HepG2 (cell line): ENCODE measurements around the gene UNC93A. TPM values are rescaled to one million over a fixed set of nuclear protein-coding genes. Genes with fewer than 3 reads are reported as not detected.

ENCODE experiments used
- CENPX ChIP-seq: sonication (generic); formaldehyde crosslinking; IDR thresholded peaks from 2 replicates; pipeline ENCODE4 v1.9.0; 2021; ENCODE audit warnings: mild to moderate bottlenecking, missing genetic modification reagents, moderate library complexity
- DNMT3B ChIP-seq: conservative IDR thresholded peaks from 2 replicates; pipeline ENCODE4 v1.6.1; 2016; ENCODE audit warnings: missing biosample characterization, control low read depth
- HCFC1 ChIP-seq: fragments of 150-350 bp; IDR thresholded peaks from 2 replicates; pipeline ENCODE4 v1.6.1; 2014; ENCODE audit warnings: low read depth, low read length
- HMGA1 ChIP-seq: sonication (generic); formaldehyde crosslinking; conservative IDR thresholded peaks from 2 replicates; pipeline ENCODE4 v1.4.0; 2020; ENCODE audit warnings: missing genetic modification reagents
- MYC ChIP-seq: sonication (generic); formaldehyde crosslinking; IDR thresholded peaks from 2 replicates; pipeline ENCODE4 v1.9.0; 2021; ENCODE audit warnings: missing genetic modification reagents, borderline replicate concordance
- RARG ChIP-seq: sonication (generic); formaldehyde crosslinking; IDR thresholded peaks from 2 replicates; pipeline ENCODE4 v1.4.0; 2020; ENCODE audit warnings: low read depth, mild to moderate bottlenecking, missing genetic modification reagents
- SRF ChIP-seq: IDR thresholded peaks from 2 replicates; pipeline ENCODE4 v1.6.1; 2011; ENCODE audit warnings: mild to moderate bottlenecking, low read depth, low read length, moderate library complexity
- SRY ChIP-seq: sonication (generic); formaldehyde crosslinking; IDR thresholded peaks from 2 replicates; pipeline ENCODE4 v1.8.0; 2022; ENCODE audit warnings: mild to moderate bottlenecking, missing genetic modification reagents
- TARDBP ChIP-seq: sonication (generic); formaldehyde crosslinking; IDR thresholded peaks from 2 replicates; pipeline ENCODE4 v1.8.0; 2022; ENCODE audit warnings: mild to moderate bottlenecking, missing genetic modification reagents
- ZBTB49 ChIP-seq: sonication (generic); formaldehyde crosslinking; IDR thresholded peaks from 2 replicates; pipeline ENCODE4 v1.4.0; 2020; ENCODE audit warnings: missing genetic modification reagents, borderline replicate concordance
- ZNF232 ChIP-seq: sonication (generic); formaldehyde crosslinking; IDR thresholded peaks from 2 replicates; pipeline ENCODE4 v1.4.0; 2020; ENCODE audit warnings: missing genetic modification reagents, borderline replicate concordance
- ZNF343 ChIP-seq: sonication (generic); formaldehyde crosslinking; IDR thresholded peaks from 2 replicates; pipeline ENCODE4 v1.4.0; 2020; ENCODE audit warnings: mild to moderate bottlenecking, missing genetic modification reagents
- ZNF550 ChIP-seq: sonication (generic); formaldehyde crosslinking; IDR thresholded peaks from 2 replicates; pipeline ENCODE4 v1.4.0; 2020; ENCODE audit warnings: mild to moderate bottlenecking, missing genetic modification reagents, borderline replicate concordance
- ZNF616 ChIP-seq: sonication (generic); formaldehyde crosslinking; IDR thresholded peaks from 2 replicates; pipeline ENCODE4 v1.5.0; 2020; ENCODE audit warnings: low read depth, mild to moderate bottlenecking, missing genetic modification reagents
- ZNF7 ChIP-seq: IDR thresholded peaks from 2 replicates; pipeline ENCODE4 v1.6.1; 2016; ENCODE audit warnings: missing biosample characterization, missing genetic modification reagents
- ZNF839 ChIP-seq: sonication (generic); formaldehyde crosslinking; IDR thresholded peaks from 2 replicates; pipeline ENCODE4 v1.4.0; 2020; ENCODE audit warnings: missing genetic modification reagents, mild to moderate bottlenecking, borderline replicate concordance
- ZNF883 ChIP-seq: sonication (generic); formaldehyde crosslinking; IDR thresholded peaks from 2 replicates; pipeline ENCODE4 v1.5.1; 2020; ENCODE audit warnings: mild to moderate bottlenecking, missing genetic modification reagents; ENCODE audit errors: not compliant biosample characterization
- polyA plus RNA-seq, 8 experiments: library from polyadenylated mRNA; depleted of rRNA in 3 of 8; stranded (reverse) in 7 of 8; unstranded in 1 of 8; fragments of >200 nt; fragmentation: Illumina TruSeq in 4 of 8; extraction: Trizol in 4 of 8; gene quantifications; 2 replicates each; pipeline versions ENCODE4 v1.2.1 to v1.2.3, GENCODE V29; 2011 to 2016; ENCODE audit warnings: low read depth in 4 of 8, missing spikeins in 1 of 8, mixed read lengths in 1 of 8; ENCODE audit not compliant: insufficient read depth in 1 of 8
- total RNA-seq, 5 experiments: library from RNA; depleted of rRNA; stranded (reverse); fragments of >200 nt; fragmentation: Illumina TruSeq; extraction: Trizol; gene quantifications; 2 replicates each; pipeline ENCODE4 v1.2.3, GENCODE V29; 2016; ENCODE audit warnings: low read depth in 1 of 5
- TF ChIP-seq, protein P1 (sequence below): sonication (generic); formaldehyde crosslinking; IDR thresholded peaks from 2 replicates; pipeline ENCODE4 v1.8.1; 2023; ENCODE audit warnings: missing genetic modification reagents, mild to moderate bottlenecking, borderline replicate concordance
- TF ChIP-seq, protein P2 (sequence below): IDR thresholded peaks from 2 replicates; pipeline ENCODE4 v1.6.1; 2016
- TF ChIP-seq, protein P3 (sequence below): sonication (generic); formaldehyde crosslinking; IDR thresholded peaks from 2 replicates; pipeline ENCODE4 v1.4.0; 2020; ENCODE audit warnings: missing genetic modification reagents

Gene UNC93A
- total and polyA plus RNA-seq, 2 of the 13 experiments (the other 11 are each of a cell fraction or from before 2014, with no cell fraction given): 11.0 to 42.7 TPM

DNA sequence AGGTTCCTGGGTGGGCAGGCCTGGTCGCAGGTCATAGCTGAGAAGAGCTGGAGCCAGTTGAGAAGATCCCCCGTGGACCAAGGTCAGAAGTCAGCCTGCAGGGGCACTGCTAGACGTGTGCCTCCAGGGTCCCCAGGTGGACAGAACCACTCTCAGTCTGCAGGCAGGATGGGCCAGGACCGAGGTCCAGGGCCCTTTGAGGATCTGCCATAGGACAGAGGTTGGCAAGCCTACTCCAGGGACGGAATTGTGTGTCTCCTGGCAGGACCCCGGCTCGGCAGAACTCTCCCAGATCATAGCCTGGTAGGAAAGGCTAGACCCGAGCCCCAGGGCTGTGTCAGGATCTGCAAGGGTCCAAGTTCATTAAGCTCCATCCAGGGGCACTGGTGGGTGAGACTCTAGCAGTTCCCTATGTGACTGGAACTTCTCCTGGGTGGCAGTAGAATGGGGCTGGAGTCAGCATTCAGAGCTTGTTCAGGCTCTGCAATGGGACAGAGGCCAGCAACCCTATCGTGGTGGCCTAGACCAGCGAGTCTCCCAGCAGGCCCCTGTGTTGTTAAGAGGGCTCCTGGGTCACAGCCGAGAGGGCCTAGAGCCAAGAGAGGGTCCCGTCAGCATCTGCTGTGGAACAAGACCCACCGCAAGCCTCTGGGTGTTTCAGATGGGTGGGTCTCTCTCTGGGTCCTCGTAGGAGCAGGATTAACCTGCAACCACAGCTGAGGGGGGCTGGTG, 51.9 kb downstream of the UNC93A start (continued):
- TF ChIP-seq HCFC1: no peak
- no peak; the same call in 1 of the 2 replicates for TF ChIP-seq MYC (CRISPR knock-in tag)
- no peak for TF ChIP-seq TARDBP (CRISPR knock-in tag)
- TF ChIP-seq ZBTB49: no peak
- no peak for TF ChIP-seq SRY (CRISPR knock-in tag)
- 0 out of 2 replicates have a peak, but pooled peaks have one; percentile 47 for TF ChIP-seq ZNF616 (CRISPR knock-in tag)
- TF ChIP-seq RARG (CRISPR knock-in tag): no peak
- 0 out of 2 replicates have a peak, but pooled peaks have one; percentile 20 for TF ChIP-seq ZNF839 (CRISPR knock-in tag)
- no peak for TF ChIP-seq ZNF7 (CRISPR knock-in tag)
- no peak for TF ChIP-seq ZNF232 (CRISPR knock-in tag)
- TF ChIP-seq SRF: no peak
- no peak for TF ChIP-seq CENPX (CRISPR knock-in tag)
- TF ChIP-seq ZNF883 (CRISPR knock-in tag): peak; percentile 43
- TF ChIP-seq, protein P1, sequence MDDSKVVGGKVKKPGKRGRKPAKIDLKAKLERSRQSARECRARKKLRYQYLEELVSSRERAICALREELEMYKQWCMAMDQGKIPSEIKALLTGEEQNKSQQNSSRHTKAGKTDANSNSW (CRISPR knock-in tag): no peak
- 0 out of 2 replicates have a peak, but pooled peaks have one; percentile 6 for TF ChIP-seq DNMT3B (CRISPR knock-in tag)
- TF ChIP-seq, protein P2, sequence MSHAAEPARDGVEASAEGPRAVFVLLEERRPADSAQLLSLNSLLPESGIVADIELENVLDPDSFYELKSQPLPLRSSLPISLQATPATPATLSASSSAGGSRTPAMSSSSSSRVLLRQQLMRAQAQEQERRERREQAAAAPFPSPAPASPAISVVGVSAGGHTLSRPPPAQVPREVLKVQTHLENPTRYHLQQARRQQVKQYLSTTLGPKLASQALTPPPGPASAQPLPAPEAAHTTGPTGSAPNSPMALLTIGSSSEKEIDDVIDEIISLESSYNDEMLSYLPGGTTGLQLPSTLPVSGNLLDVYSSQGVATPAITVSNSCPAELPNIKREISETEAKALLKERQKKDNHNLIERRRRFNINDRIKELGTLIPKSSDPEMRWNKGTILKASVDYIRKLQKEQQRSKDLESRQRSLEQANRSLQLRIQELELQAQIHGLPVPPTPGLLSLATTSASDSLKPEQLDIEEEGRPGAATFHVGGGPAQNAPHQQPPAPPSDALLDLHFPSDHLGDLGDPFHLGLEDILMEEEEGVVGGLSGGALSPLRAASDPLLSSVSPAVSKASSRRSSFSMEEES (CRISPR knock-in tag): no peak
- TF ChIP-seq ZNF343: no peak
- TF ChIP-seq, protein P3, sequence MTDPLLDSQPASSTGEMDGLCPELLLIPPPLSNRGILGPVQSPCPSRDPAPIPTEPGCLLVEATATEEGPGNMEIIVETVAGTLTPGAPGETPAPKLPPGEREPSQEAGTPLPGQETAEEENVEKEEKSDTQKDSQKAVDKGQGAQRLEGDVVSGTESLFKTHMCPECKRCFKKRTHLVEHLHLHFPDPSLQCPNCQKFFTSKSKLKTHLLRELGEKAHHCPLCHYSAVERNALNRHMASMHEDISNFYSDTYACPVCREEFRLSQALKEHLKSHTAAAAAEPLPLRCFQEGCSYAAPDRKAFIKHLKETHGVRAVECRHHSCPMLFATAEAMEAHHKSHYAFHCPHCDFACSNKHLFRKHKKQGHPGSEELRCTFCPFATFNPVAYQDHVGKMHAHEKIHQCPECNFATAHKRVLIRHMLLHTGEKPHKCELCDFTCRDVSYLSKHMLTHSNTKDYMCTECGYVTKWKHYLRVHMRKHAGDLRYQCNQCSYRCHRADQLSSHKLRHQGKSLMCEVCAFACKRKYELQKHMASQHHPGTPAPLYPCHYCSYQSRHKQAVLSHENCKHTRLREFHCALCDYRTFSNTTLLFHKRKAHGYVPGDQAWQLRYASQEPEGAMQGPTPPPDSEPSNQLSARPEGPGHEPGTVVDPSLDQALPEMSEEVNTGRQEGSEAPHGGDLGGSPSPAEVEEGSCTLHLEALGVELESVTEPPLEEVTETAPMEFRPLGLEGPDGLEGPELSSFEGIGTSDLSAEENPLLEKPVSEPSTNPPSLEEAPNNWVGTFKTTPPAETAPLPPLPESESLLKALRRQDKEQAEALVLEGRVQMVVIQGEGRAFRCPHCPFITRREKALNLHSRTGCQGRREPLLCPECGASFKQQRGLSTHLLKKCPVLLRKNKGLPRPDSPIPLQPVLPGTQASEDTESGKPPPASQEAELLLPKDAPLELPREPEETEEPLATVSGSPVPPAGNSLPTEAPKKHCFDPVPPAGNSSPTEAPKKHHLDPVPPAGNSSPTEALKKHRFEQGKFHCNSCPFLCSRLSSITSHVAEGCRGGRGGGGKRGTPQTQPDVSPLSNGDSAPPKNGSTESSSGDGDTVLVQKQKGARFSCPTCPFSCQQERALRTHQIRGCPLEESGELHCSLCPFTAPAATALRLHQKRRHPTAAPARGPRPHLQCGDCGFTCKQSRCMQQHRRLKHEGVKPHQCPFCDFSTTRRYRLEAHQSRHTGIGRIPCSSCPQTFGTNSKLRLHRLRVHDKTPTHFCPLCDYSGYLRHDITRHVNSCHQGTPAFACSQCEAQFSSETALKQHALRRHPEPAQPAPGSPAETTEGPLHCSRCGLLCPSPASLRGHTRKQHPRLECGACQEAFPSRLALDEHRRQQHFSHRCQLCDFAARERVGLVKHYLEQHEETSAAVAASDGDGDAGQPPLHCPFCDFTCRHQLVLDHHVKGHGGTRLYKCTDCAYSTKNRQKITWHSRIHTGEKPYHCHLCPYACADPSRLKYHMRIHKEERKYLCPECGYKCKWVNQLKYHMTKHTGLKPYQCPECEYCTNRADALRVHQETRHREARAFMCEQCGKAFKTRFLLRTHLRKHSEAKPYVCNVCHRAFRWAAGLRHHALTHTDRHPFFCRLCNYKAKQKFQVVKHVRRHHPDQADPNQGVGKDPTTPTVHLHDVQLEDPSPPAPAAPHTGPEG (CRISPR knock-in tag): no peak
- no peak for TF ChIP-seq HMGA1
- 0 out of 2 replicates have a peak, but pooled peaks have one; percentile 8 for TF ChIP-seq ZNF550 (CRISPR knock-in tag)
